ENCODE measurements around the gene ADGRD2. TPM values are rescaled to one million over a fixed set of nuclear protein-coding genes. Genes with fewer than 3 reads are reported as not detected.
"Not testable (repeated sequence)": the region's sequence is repeated elsewhere in the genome, so short reads cannot be mapped to it uniquely, and the experiment has no call there.

Gene ADGRD2, protein sequence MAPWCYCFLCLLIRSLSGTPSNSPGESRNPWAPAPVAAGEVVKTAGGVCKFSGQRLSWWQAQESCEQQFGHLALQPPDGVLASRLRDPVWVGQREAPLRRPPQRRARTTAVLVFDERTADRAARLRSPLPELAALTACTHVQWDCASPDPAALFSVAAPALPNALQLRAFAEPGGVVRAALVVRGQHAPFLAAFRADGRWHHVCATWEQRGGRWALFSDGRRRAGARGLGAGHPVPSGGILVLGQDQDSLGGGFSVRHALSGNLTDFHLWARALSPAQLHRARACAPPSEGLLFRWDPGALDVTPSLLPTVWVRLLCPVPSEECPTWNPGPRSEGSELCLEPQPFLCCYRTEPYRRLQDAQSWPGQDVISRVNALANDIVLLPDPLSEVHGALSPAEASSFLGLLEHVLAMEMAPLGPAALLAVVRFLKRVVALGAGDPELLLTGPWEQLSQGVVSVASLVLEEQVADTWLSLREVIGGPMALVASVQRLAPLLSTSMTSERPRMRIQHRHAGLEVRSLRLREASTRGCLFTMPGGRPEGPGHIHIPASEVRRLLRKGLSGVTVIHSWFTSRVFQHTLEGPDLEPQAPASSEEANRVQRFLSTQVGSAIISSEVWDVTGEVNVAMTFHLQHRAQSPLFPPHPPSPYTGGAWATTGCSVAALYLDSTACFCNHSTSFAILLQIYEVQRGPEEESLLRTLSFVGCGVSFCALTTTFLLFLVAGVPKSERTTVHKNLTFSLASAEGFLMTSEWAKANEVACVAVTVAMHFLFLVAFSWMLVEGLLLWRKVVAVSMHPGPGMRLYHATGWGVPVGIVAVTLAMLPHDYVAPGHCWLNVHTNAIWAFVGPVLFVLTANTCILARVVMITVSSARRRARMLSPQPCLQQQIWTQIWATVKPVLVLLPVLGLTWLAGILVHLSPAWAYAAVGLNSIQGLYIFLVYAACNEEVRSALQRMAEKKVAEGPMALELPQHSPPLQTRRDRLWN
- not detected for polyA plus RNA-seq (2013, experiment 1 of 2; ENCODE audit: insufficient read length)
- polyA plus RNA-seq (2013, experiment 2 of 2; ENCODE audit: insufficient read length), result 0.28 TPM

- DNase-seq, result peak; percentile 13
Measured at GRCh38 chr9:124450241-124450924, at the start of gene ADGRD2. Gene ADGRD2 (plus strand): TSS chr9:124450451. CDS start chr9:124451667, 1,216 bp downstream.

- no peak for DNase-seq
Measured at GRCh38 chr9:124403246-124403645, 47.0 kb upstream of the ADGRD2 start.

DNA sequence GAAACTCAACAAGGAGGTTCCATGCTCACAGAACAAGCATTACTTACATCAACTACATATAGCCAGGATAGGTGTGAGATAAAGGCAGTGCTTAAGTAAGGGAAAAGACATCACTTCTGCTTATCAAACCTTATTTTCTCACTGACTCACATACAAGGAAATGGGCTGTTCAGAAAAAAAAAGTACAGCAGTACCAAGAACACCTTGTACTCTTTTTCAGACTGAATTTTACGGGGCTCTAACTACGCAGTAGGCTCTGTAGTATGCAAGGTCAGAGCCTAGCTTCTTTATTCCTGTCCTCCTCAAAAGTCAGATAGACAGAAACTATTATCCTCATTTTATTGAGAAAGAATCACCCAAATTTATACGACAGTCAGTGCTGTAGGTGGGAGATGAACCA is 40.8 kb upstream of the ADGRD2 start:
- no peak for DNase-seq

GRCh38 chr9:124410321-124410913 is 39.8 kb upstream of the ADGRD2 start:
- no peak for DNase-seq

DNA sequence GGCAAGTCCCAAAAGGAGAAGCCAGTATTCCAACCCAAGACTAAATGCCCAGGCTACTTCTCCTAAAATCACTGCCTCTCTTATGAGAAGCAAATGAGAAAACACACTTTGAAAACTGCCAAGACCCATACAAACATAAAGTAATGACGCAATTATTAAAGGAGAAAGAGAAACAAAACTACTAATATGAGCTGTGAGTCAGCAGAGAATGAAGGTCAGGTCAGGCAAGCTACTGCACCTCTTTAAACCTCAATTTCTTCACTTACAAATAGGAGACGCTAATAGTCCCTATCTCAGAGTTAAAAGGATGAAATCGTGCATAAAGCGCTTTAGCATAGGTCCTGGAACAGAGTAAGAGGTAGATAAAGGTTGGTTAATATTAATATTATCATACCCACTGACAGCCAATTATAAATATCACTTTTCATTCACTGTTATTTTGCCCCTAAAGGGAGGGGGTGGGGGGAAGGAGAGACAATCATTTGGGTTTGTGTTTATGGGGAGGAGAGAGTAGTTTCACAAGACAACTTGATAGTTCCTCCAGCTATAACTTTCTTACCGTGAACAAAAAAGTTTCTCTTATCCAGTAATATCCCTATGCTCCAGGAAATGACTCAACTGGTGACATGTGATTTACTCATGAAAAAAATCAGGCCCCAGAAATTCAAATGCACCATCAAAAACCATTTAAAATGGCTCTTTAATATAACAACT is 38.6 kb upstream of the ADGRD2 start:
- peak; percentile 31 for DNase-seq

GRCh38 chr9:124412228-124412575 is 38.0 kb upstream of the ADGRD2 start:
- no peak for DNase-seq

- no peak for DNase-seq
Measured at GRCh38 chr9:124414612-124415011, 35.6 kb upstream of the ADGRD2 start.

- DNase-seq, result peak; percentile 96
Measured at GRCh38 chr9:124415102-124415851, 35.0 kb upstream of the ADGRD2 start, which contains the start of gene PSMB7. Gene PSMB7 (minus strand): TSS chr9:124415442. CDS start chr9:124415425, 17 bp downstream.

GRCh38 chr9:124415852-124416484 is 34.3 kb upstream of the ADGRD2 start:
- no peak for DNase-seq

GRCh38 chr9:124419832-124420489 is 30.3 kb upstream of the ADGRD2 start:
- no peak for DNase-seq

- DNase-seq, result no peak
Measured at GRCh38 chr9:124420991-124421543, 29.2 kb upstream of the ADGRD2 start.

GRCh38 chr9:124423155-124423554 is 27.1 kb upstream of the ADGRD2 start:
- no peak for DNase-seq

DNA sequence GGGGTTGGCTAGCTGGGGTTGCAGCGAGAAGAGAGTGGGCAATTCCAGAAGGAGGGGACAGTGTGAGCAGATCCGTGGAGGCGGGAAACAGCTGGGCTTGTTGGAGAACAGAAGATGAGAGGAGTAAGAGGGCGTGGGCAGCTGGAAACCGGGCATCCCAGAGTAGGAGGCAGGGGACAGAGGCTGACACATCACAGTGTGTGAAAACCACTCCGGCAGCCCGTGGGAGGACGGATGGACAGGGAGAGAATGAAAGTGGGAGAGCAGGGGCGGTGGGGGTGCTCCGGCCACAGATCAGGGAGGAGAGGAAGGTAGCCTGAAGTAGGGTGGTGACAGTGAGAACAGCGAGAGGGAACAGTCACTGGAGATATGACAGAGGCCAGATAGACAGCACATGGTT is 26.7 kb upstream of the ADGRD2 start:
- DNase-seq, result no peak

- not testable (repeated sequence) for DNase-seq
Measured at GRCh38 chr9:124425733-124426132, 24.5 kb upstream of the ADGRD2 start.

DNA sequence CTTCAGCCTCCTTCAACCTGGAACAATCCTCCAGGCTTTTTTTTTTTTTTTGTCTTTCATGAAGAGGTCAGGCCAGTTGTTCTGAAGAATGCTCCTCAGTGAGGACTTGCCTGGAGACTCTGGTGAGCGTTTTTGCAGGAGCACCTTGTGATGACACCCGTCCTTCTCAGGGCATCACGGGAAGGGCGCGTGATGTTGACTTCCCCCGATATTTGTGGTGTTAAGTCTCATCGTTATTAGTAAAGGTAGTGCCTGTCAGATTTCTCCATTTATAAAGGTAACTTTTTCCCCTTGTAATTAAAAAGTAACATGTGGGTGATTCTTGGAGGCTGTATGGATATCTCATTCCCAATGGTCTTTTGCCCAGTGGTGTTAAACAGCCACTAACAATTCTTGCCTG is 23.9 kb upstream of the ADGRD2 start:
- no peak for DNase-seq

DNA sequence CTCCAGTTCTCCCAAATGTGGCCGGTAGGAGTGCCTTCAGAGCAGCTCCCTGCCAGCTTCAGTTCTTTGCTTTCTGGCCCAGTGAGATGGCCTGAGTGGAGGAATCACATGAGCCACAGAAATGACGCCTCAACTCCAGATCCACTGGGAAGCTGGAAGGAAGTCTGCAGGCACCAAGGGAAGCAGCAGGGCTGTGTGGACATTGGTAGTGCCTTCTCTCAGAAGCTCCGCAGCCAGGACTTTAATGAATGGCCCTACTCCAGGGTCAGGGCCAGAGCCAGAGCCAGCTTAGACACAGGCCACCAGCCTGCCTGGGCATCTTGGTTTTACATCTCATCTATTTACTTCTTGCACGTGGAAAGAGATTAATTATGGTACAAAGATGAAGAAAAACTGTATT is 23.0 kb upstream of the ADGRD2 start:
- DNase-seq, result no peak

GRCh38 chr9:124428751-124429529 is 21.3 kb upstream of the ADGRD2 start:
- DNase-seq, result no peak

GRCh38 chr9:124429530-124429867 is 20.8 kb upstream of the ADGRD2 start:
- no peak for DNase-seq

DNA sequence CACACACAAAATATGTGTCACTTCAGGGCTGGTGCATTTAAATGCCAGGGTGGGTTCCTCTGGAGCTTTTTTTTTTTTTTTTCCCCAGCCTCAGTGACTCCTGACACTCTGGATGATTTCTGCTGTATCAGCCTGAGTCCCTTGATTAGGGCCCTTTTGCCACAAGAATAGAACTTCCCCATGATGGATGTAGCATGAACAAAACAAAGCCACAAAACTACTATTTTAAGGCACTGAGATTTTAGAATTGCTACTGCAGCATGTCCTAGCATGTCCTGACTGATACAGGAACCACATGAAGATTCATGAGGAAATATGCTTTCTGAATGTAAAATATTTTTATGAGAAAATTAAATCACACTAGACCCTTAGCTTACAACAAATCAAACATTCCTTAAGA is 13.9 kb upstream of the ADGRD2 start:
- DNase-seq, result no peak

All from fibroblast of skin of scalp (primary cell).